Measurements from ENCODE around the gene TCF7L2. TPM values are rescaled to one million over a fixed set of nuclear protein-coding genes. Genes with fewer than 3 reads are reported as not detected.

TCF7L2 gene
- total RNA-seq, 1 donor from 2014 or later, result 109 TPM

DNA sequence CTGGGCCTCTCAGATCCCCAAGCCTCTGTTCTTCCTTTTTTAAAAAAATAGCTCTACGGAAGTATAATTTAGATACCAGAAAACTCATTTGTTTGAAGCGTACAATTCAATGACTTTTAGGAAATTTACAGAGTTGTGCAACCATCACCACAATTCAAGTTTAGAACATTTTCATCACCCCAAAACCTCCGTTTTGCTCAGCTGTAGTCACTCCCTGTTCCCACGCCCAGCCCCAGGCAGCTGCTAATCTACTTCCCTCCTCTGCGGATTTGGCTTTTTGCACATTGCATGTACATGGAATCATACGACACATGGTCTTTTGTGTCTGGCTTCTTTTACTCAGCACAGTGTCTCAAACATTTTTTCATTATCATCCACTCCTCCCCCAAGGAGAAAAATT is 229.2 kb downstream of the TCF7L2 start:
- Mint-ChIP-seq H3K27me3 (peaks cover 4% of the 10 kb centered on the region), H3K9me3 (ENCODE audit: low read depth) (no peaks in the 10 kb centered on the region), H3K27ac (no peak overlapping the region), H3K36me3 (ENCODE audit: insufficient read depth) (no peaks in the 10 kb centered on the region), H3K4me3 (ENCODE audit: low read depth) (no peak overlapping the region), H3K4me1 (ENCODE audit: low read depth) (peaks cover 15% of the 10 kb centered on the region)
- TF ChIP-seq, protein P1, sequence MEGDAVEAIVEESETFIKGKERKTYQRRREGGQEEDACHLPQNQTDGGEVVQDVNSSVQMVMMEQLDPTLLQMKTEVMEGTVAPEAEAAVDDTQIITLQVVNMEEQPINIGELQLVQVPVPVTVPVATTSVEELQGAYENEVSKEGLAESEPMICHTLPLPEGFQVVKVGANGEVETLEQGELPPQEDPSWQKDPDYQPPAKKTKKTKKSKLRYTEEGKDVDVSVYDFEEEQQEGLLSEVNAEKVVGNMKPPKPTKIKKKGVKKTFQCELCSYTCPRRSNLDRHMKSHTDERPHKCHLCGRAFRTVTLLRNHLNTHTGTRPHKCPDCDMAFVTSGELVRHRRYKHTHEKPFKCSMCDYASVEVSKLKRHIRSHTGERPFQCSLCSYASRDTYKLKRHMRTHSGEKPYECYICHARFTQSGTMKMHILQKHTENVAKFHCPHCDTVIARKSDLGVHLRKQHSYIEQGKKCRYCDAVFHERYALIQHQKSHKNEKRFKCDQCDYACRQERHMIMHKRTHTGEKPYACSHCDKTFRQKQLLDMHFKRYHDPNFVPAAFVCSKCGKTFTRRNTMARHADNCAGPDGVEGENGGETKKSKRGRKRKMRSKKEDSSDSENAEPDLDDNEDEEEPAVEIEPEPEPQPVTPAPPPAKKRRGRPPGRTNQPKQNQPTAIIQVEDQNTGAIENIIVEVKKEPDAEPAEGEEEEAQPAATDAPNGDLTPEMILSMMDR (IDR thresholded peaks at IDR 0.05; ENCODE audit: unreplicated experiment), result no peak
- no peak for DNase-seq (ENCODE audit: low spot score, unreplicated experiment)

DNA sequence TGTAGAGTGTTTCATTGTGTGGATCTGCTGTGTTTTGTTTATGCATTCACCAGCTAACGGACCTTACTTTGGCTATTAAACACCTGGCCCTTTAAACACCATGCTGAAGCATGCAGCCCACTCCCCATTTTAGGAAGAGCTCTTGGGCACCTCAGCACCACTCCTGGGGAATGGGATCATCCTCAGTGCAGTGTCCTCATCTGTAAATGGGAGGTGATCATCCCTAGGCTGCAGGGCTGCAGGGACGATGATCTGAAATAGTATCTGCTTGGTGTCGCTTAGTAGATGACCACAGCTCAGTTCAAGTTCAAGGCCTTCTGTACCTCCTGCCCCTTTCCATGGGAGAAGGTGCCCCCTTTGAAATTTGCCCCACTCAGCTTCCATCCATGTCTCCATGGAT is 229.9 kb downstream of the TCF7L2 start:
- Mint-ChIP-seq H3K27ac (no peak overlapping the region), H3K27me3 (peaks cover 4% of the 10 kb centered on the region), H3K9me3 (ENCODE audit: low read depth) (no peaks in the 10 kb centered on the region), H3K4me3 (ENCODE audit: low read depth) (no peak overlapping the region), H3K4me1 (ENCODE audit: low read depth) (peaks cover 15% of the 10 kb centered on the region), H3K36me3 (ENCODE audit: insufficient read depth) (no peaks in the 10 kb centered on the region)
- TF ChIP-seq, protein P1 (IDR thresholded peaks at IDR 0.05; ENCODE audit: unreplicated experiment), result no peak
- DNase-seq (ENCODE audit: low spot score, unreplicated experiment), result no peak

DNA sequence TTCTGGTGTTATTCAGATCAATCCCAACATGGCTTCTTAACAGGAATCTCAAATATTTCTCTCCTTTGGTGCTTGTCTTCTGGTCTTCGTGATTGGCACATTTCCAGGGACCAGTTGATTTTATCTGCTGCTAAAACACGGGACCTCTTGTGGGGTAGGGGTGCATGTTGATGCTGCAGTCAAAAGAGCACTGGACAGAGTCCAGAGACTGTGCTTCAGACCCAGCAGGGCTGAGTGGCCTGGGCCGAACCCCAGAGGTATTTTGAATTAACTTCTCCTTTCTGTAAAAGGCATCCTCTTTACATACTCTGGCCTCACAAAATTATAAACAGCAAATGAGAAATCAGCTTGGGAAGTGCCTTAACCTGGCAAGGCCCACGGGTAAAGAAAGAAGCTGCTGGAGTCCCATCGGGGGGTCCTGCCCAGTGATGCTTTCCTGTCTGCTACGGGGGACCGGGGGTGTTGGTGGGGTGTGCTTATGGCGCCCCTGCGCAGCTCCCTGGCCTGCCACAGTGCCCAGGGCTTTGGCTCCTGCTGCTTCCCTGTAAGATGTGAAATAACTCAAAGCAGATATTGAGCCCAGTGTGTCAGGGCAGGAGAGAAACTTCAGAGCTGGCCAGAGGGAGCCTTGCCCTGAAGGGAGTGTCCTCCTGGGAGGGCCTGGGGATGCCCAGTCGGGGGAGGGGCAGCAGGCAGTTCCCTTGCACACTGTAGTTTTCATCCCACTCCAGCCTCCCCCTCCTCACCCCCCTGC is 230.5 kb downstream of the TCF7L2 start:
- no peaks in the 10 kb centered on the region for H3K9me3 Mint-ChIP-seq (ENCODE audit: low read depth)
- no peak overlapping the region for H3K27ac Mint-ChIP-seq
- H3K4me1 Mint-ChIP-seq (ENCODE audit: low read depth), result peaks cover 14% of the 10 kb centered on the region
- peaks cover 4% of the 10 kb centered on the region for H3K27me3 Mint-ChIP-seq
- no peak for DNase-seq (ENCODE audit: low spot score, unreplicated experiment)
- no peaks in the 10 kb centered on the region for H3K36me3 Mint-ChIP-seq (ENCODE audit: insufficient read depth)
- H3K4me3 Mint-ChIP-seq (ENCODE audit: low read depth), result no peak overlapping the region
- TF ChIP-seq, protein P1 (IDR thresholded peaks at IDR 0.05; ENCODE audit: unreplicated experiment), result no peak

DNA sequence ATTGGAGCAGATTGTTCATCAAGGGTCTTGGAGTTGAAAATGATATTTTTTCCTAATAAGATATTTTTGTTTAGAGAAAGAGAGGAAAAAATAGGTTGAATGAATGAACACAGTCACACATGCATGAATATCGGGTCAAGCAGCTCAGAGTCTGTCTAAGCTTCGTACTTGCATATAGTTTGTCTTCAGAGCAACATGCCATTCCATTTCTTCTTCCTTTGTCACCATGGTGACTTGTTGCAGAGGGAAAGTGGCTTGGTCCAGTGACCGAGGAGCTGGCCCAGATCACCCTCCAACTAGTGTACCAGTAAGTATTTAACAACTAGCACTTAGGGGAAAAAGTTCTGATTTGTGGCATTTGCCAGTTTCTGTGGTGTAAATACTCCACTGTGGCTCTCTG is 232.1 kb downstream of the TCF7L2 start:
- no peaks in the 10 kb centered on the region for H3K9me3 Mint-ChIP-seq (ENCODE audit: low read depth)

DNA sequence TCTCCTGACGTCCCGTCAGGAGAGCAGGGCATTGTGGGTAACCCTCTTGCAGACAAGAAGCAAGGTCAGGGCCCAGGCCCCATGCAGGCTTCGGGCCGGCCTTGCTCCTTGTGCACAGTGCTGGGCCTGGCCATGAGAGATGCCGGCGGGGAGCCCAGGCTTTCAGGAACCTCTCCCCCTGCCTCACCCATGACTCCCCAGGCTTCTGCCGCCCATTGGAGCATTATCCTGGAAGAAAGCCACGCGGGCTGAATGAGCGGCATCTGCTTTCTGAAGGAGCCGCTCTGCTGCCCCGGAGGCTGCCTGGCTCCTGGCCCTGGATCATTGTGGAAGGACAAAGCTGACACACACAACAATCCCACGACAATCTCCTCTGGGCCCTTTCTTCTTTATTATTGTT is 233.5 kb downstream of the TCF7L2 start:
- Mint-ChIP-seq H3K27ac (no peak overlapping the region), H3K9me3 (ENCODE audit: low read depth) (no peaks in the 10 kb centered on the region), H3K4me3 (ENCODE audit: low read depth) (no peak overlapping the region), H3K36me3 (ENCODE audit: insufficient read depth) (no peaks in the 10 kb centered on the region), H3K4me1 (ENCODE audit: low read depth) (peaks cover 7% of the 10 kb centered on the region), H3K27me3 (peaks cover 4% of the 10 kb centered on the region)
- no peak for DNase-seq (ENCODE audit: low spot score, unreplicated experiment)
- TF ChIP-seq, protein P1 (IDR thresholded peaks at IDR 0.05; ENCODE audit: unreplicated experiment), result no peak

More for the DNA sequence above, 232.1 kb downstream of the TCF7L2 start:
- Mint-ChIP-seq H3K27ac (no peak overlapping the region), H3K4me3 (ENCODE audit: low read depth) (no peak overlapping the region), H3K27me3 (peaks cover 4% of the 10 kb centered on the region), H3K4me1 (ENCODE audit: low read depth) (peaks cover 9% of the 10 kb centered on the region), H3K36me3 (ENCODE audit: insufficient read depth) (no peaks in the 10 kb centered on the region)
- TF ChIP-seq, protein P1 (IDR thresholded peaks at IDR 0.05; ENCODE audit: unreplicated experiment), result no peak
- no peak for DNase-seq (ENCODE audit: low spot score, unreplicated experiment)
